ENCODE data around the gene OLR1.

DNA sequence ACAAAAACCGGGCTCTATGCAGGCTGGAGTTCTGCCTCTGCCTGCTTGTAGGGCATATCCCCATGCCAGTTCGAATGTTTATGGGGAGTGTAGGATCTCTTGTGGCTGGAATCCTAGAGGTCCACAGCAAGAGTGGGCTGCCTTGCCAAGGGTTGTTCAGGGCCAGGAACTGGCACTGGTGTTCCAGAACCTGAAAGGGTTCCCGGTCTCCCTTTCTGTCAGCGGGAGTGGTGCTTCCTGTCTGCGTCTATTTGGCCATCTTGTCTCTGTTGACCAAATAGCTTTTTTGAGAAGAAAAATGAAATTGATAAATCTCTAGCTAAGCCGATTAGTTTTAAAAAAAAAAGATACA is 17.8 kb downstream of the OLR1 start:
- no peak for TF ChIP-seq POLR2A (IDR thresholded peaks at IDR 0.05)
- TF ChIP-seq, protein P1, sequence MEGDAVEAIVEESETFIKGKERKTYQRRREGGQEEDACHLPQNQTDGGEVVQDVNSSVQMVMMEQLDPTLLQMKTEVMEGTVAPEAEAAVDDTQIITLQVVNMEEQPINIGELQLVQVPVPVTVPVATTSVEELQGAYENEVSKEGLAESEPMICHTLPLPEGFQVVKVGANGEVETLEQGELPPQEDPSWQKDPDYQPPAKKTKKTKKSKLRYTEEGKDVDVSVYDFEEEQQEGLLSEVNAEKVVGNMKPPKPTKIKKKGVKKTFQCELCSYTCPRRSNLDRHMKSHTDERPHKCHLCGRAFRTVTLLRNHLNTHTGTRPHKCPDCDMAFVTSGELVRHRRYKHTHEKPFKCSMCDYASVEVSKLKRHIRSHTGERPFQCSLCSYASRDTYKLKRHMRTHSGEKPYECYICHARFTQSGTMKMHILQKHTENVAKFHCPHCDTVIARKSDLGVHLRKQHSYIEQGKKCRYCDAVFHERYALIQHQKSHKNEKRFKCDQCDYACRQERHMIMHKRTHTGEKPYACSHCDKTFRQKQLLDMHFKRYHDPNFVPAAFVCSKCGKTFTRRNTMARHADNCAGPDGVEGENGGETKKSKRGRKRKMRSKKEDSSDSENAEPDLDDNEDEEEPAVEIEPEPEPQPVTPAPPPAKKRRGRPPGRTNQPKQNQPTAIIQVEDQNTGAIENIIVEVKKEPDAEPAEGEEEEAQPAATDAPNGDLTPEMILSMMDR (IDR thresholded peaks at IDR 0.05): no peak
- no peak for TF ChIP-seq POLR2AphosphoS5 (IDR thresholded peaks at IDR 0.05)

Measured in prostate gland (tissue), 2 donors.